SJCRH30 (cell line): ENCODE results near the gene SH3BGRL2. TPM values are rescaled to one million over a fixed set of nuclear protein-coding genes. Genes with fewer than 3 reads are reported as not detected.
"Not testable (repeated sequence)": the region's sequence is repeated elsewhere in the genome, so short reads cannot be mapped to it uniquely, and the experiment has no call there.

ENCODE experiments used
- DNase-seq, 2 experiments: peaks; one replicate each; pipeline ENCODE4 v3.0.0-alpha.2; 2015 to 2020
- H3K27ac ChIP-seq: fragments of 250-450 bp; sonication (Bioruptor Pico); 2 replicates; pipeline ENCODE4 v1.5.1; 2020; ENCODE audit warnings: mild to moderate bottlenecking, moderate library complexity
- H3K27me3 ChIP-seq: fragments of 250-450 bp; sonication (Bioruptor Pico); 2 replicates; pipeline ENCODE4 v1.5.1; 2020; ENCODE audit warnings: mild to moderate bottlenecking, moderate library complexity
- H3K36me3 ChIP-seq: fragments of 250-450 bp; sonication (Bioruptor Pico); 2 replicates; pipeline ENCODE4 v1.5.1; 2020; ENCODE audit warnings: mild to moderate bottlenecking, moderate library complexity
- H3K4me1 ChIP-seq: fragments of 250-450 bp; sonication (Bioruptor Pico); 2 replicates; pipeline ENCODE4 v1.5.1; 2020; ENCODE audit warnings: mild to moderate bottlenecking, moderate library complexity
- H3K4me3 ChIP-seq: fragments of 250-450 bp; sonication (Bioruptor Pico); 2 replicates; pipeline ENCODE4 v1.5.1; 2020; ENCODE audit warnings: mild to moderate bottlenecking, moderate library complexity
- H3K9me3 ChIP-seq: fragments of 250-450 bp; sonication (Bioruptor Pico); replicated peaks from 2 replicates; pipeline ENCODE4 v1.5.1; 2020; ENCODE audit warnings: mild to moderate bottlenecking, moderate library complexity
- total RNA-seq: library from RNA; depleted of rRNA; stranded (reverse); fragments of >200 nt; shearing (Covaris generic); gene quantifications from 2 replicates; pipeline ENCODE4 v1.2.3, GENCODE V29; 2014

SH3BGRL2 gene
- total RNA-seq, 1 experiment from 2014 or later: 9.0 TPM

DNA sequence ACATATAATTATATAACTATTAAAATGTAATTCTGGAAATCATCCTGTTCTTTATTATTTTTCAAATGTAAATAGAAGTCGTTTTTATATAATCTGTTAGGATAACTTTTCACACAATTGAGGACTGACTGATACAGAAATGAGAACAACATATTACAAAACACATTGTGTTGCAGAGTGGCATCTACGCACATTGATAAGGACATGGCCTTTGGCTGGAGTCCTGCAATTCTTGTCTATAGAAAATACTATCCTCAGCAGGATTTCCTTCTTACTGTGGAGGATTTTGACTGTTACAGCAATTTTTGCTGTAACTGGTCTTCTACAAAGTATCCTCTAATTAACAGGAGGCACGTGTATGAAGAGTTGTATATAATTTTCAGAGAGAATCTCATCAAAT, 19.8 kb downstream of the SH3BGRL2 start:
- Histone ChIP-seq H3K4me3 (no peak overlapping the region), H3K36me3 (no peaks in the 10 kb centered on the region), H3K9me3 (no peaks in the 10 kb centered on the region), H3K27me3 (no peaks in the 10 kb centered on the region), H3K27ac (no peak overlapping the region), H3K4me1 (no peaks in the 10 kb centered on the region)
- DNase-seq: no peak

GRCh38 chr6:79656134-79656533, 25.0 kb downstream of the SH3BGRL2 start:
- H3K4me1 ChIP-seq: no peaks in the 10 kb centered on the region
- H3K27me3 ChIP-seq: no peaks in the 10 kb centered on the region
- no peaks in the 10 kb centered on the region for H3K36me3 ChIP-seq
- DNase-seq: no peak
- H3K27ac ChIP-seq: no peak overlapping the region
- H3K4me3 ChIP-seq: no peak overlapping the region
- no peaks in the 10 kb centered on the region for H3K9me3 ChIP-seq

- no peak overlapping the region for H3K27ac ChIP-seq
- no peaks in the 10 kb centered on the region for H3K9me3 ChIP-seq
- no peaks in the 10 kb centered on the region for H3K36me3 ChIP-seq
- no peak for DNase-seq
- no peaks in the 10 kb centered on the region for H3K4me1 ChIP-seq
- no peak overlapping the region for H3K4me3 ChIP-seq
- H3K27me3 ChIP-seq: no peaks in the 10 kb centered on the region
These were observed 26.1 kb downstream of the SH3BGRL2 start for GRCh38 chr6:79657238-79657637.

DNA sequence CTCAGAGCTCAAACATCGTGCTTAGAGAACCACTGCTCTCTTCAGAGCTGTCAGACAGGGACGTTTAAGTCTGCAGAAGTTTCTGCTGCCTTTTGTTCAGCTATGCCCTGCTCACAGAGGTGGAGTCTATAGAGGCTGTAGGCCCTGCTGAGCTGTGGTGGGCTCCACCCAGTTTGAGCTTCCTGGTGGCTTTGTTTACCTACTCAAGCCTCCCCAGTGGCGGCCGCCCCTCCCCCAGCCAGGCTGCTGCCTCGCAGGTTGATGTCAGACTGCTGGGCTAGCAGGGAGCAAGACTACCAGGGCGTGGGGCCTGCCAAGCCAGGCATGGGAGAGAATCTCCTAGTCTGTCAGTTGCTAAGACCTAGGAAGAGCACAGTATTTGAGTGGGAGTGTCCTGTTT, 32.5 kb downstream of the SH3BGRL2 start:
- not testable (repeated sequence) for H3K27me3 ChIP-seq, DNase-seq, H3K27ac ChIP-seq, H3K36me3 ChIP-seq, H3K4me3 ChIP-seq, H3K4me1 ChIP-seq, H3K9me3 ChIP-seq

GRCh38 chr6:79665725-79666551, 34.8 kb downstream of the SH3BGRL2 start:
- Histone ChIP-seq H3K36me3 (no peaks in the 10 kb centered on the region), H3K4me3 (no peak overlapping the region), H3K4me1 (no peaks in the 10 kb centered on the region), H3K9me3 (no peaks in the 10 kb centered on the region), H3K27me3 (no peaks in the 10 kb centered on the region), H3K27ac (no peak overlapping the region)
- DNase-seq: no peak

- Histone ChIP-seq H3K4me1 (no peaks in the 10 kb centered on the region), H3K36me3 (no peaks in the 10 kb centered on the region), H3K4me3 (no peak overlapping the region), H3K27ac (no peak overlapping the region), H3K9me3 (no peaks in the 10 kb centered on the region), H3K27me3 (no peaks in the 10 kb centered on the region)
- no peak for DNase-seq
These were observed 35.5 kb downstream of the SH3BGRL2 start for GRCh38 chr6:79666634-79667033.

DNA sequence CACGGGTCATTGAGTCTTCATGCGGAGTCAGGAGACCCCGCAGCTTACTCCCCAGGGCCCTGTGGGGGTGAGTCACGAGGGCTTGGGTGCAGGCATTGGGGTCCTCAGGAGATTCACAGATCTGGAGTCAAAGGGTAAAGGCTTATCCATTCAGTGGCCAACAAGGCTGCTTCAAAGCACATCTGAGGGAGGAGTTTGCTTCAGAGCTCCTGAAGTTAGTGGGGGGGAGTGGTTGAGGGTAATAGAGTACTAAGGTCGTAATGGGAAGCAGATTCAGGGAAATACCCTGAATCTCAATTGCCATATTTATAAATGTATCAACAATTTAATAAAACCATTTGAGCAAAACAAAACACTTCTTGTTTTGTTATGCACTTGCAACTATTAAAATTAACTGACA, 37.3 kb downstream of the SH3BGRL2 start:
- H3K27me3 ChIP-seq: no peaks in the 10 kb centered on the region
- H3K4me3 ChIP-seq: no peak overlapping the region
- no peak for DNase-seq
- no peaks in the 10 kb centered on the region for H3K9me3 ChIP-seq
- no peaks in the 10 kb centered on the region for H3K36me3 ChIP-seq
- H3K27ac ChIP-seq: no peak overlapping the region
- H3K4me1 ChIP-seq: no peaks in the 10 kb centered on the region

DNA sequence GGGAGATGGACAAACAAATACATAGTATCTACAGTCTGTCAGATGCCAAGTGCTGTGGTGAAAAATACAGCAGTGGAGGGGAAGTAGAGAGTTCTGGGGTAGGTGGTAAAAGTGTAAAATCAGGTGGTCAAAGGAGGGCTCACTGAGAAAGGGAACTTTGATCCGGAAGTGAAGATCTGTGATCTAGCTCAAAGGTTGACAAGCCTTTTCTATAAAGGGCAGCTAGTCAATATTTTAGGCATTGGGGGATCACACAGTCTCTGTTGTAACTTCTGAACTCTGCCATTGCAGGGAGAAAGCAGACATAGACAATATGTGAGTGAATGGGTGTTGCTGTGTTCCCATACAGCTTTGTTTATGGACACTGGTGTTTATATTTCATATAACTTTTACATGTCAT, 38.6 kb downstream of the SH3BGRL2 start:
- Histone ChIP-seq H3K9me3 (no peaks in the 10 kb centered on the region), H3K27ac (no peak overlapping the region), H3K36me3 (no peaks in the 10 kb centered on the region), H3K27me3 (no peaks in the 10 kb centered on the region), H3K4me3 (no peak overlapping the region), H3K4me1 (no peaks in the 10 kb centered on the region)
- no peak for DNase-seq

DNA sequence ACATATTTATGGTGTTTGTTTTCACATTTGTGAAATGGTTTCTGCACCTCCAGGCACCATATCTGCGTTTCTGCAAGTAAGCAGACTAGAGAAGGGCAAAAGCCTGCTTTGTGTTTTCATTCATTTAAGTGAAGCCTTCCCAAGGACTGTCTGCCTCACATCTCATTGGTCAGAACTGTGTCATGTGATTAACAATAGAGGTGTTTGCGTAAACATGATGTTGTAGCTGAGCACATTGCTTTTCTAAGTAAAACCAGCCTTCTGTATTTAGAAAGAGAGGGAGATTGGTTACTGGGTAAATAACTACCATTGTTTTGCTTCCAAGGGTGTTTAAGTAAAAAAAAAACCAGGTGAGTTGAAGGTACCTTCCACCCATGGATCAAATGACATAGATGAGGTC, 39.7 kb downstream of the SH3BGRL2 start:
- Histone ChIP-seq H3K36me3 (no peaks in the 10 kb centered on the region), H3K4me3 (no peak overlapping the region), H3K27ac (no peak overlapping the region), H3K27me3 (no peaks in the 10 kb centered on the region), H3K9me3 (no peaks in the 10 kb centered on the region), H3K4me1 (no peaks in the 10 kb centered on the region)
- no peak for DNase-seq

DNA sequence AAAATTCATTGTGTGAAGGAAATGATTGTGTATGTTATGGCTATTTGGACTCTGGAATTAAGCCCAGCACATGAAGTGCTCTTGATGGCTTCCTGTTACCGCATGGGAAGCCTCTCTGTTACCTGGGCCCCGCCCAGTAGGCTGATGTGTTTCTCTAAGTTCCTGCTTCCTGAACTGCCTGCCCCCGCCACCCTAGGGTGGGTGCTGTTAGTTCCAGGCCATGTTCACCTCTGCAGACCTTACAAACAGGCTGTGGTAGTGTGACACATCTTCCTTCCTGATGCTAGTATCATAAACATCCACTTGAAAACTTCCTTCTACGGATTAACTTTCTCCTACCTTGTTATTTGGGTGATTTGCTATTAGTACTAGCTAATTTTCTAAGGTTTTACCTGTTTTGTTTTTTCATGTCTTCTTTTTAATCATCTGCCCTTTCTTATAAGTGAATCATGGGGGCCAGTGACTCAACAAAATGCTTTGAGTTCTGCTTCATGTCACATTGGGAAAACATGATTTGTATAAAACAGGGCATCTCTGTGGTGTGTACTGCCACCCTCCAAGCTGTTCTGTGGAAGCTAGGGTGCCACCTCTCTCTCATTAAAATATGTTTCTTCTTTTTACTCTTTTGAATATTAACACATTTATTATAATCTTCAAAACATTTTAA, 40.6 kb downstream of the SH3BGRL2 start:
- Histone ChIP-seq H3K9me3 (no peaks in the 10 kb centered on the region), H3K4me3 (no peak overlapping the region), H3K36me3 (no peaks in the 10 kb centered on the region; the same call in 1 of the 2 replicates), H3K27ac (no peak overlapping the region), H3K27me3 (no peaks in the 10 kb centered on the region), H3K4me1 (no peaks in the 10 kb centered on the region)
- no peak for DNase-seq

DNA sequence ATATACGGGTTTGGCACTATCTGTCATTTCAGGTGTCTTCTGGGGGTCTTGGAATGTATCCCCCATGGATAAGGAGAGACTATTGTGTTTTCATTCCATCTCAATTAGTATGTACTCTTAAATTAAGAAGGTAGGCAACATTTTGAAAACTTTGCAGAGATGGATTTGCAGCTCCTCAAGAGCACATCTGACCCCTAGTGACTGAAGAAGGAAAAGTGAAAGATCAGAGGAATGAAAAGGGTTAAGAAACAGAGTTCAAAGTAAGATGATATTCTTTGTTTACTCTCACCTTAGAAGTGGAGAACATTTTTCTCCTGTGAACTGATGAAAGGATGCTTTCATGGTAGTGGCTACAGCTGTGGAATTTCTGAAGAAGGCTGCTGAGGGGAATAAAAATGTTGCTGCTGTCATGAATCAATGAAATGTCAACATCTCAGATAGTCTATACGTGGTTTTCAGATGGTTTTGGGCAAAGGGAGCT, 41.5 kb downstream of the SH3BGRL2 start:
- H3K4me3 ChIP-seq: no peak overlapping the region
- H3K36me3 ChIP-seq: no peaks in the 10 kb centered on the region; the same call in 1 of the 2 replicates
- no peak overlapping the region for H3K27ac ChIP-seq
- DNase-seq: peak in 1 of 2 experiments; percentile 37
- no peaks in the 10 kb centered on the region for H3K9me3 ChIP-seq
- H3K4me1 ChIP-seq: peaks cover 1% of the 10 kb centered on the region; the same call in 1 of the 2 replicates
- no peaks in the 10 kb centered on the region for H3K27me3 ChIP-seq

DNA sequence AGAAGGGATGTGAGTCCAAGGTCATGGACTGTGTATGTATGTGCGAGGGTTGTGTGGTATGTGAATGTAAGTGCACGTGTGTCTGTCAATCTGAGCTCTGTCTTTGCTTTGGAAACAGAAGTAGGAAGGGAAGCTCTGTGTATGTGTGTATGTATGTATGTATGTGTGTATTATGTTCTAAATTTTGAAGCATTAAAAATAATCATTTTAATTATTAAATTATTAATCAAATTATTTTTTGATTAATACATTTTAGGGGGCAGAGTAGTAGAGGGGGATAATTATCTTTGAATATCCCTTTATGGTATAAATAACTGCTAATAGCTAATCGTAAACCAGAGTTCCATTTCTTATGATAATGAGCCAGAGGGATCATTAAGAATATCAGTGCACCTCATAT, 42.8 kb downstream of the SH3BGRL2 start:
- Histone ChIP-seq H3K27ac (no peak overlapping the region), H3K4me3 (no peak overlapping the region), H3K9me3 (no peaks in the 10 kb centered on the region), H3K4me1 (peaks cover 3% of the 10 kb centered on the region; the same call in 1 of the 2 replicates), H3K36me3 (no peaks in the 10 kb centered on the region; the same call in 1 of the 2 replicates), H3K27me3 (no peaks in the 10 kb centered on the region)
- DNase-seq: no peak

DNA sequence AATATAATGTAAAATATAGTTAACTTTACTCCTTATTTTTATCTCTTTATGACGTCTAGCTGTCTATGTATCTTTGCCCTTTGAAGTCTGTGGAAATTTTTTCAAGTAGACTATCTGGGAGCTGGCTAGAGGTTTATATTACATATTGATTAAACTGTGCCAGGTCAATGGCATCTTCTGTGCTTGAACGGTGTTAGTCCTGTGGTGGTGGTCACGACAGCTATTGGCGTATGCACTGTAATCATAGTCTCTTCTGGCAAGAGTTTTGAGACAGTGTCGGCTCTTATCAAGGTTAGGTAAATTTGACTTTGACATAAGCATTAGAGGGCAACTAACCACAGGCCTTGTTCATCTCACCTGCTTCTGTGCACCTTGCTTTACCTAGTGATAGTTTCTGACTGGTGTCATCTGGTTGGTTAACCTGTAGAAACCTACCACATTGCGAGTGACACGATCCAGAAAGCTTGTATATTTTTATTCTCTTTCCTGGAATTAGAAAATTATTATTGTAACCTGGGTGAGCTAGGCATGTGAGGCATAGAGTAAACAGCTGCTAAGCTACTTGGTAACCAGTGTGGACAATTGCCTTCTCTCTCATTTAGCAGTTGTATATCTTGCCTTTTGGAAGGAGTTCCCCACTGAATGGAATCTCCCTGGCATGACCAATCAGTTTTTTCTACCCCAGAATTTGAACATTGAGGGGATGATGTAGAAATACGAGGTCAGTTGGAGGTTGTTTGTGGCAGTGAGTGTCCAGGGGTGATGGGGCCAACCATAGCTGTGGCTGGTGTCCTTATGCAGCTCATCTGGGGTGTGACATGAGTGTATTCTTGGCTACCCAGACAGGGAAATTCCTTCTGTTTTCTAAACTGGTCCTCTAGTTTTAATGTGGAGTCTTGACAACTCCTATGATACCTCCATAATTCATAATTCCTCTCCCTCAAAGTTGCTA, 45.9 kb downstream of the SH3BGRL2 start:
- no peak overlapping the region; the same call in 1 of the 2 replicates for H3K27ac ChIP-seq
- H3K4me3 ChIP-seq: no peak overlapping the region
- no peaks in the 10 kb centered on the region; the same call in 1 of the 2 replicates for H3K36me3 ChIP-seq
- DNase-seq: no peak
- no peaks in the 10 kb centered on the region for H3K27me3 ChIP-seq
- no peaks in the 10 kb centered on the region for H3K9me3 ChIP-seq
- peaks cover 3% of the 10 kb centered on the region; the same call in 1 of the 2 replicates for H3K4me1 ChIP-seq

DNA sequence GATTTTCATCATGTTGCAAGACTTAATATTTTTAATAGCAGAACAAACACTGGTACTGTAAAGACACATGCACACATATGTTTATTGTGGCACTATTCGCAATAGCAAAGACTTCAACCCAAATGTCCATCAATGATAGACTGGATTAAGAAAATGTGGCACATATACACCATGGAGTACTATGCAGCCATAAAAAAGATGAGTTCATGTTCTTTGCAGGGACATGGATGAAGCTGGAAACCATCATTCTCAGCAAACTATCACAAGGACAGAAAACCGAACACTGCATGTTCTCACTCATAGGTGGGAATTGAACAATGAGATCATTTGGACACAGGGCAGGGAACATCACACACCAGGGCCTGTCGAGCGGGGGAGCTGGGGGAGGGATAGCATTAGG, 51.6 kb downstream of the SH3BGRL2 start:
- H3K4me3 ChIP-seq, DNase-seq, H3K9me3 ChIP-seq, H3K27ac ChIP-seq, H3K4me1 ChIP-seq, H3K27me3 ChIP-seq, H3K36me3 ChIP-seq: not testable (repeated sequence)
